Left colon (tissue), 2 donors: ENCODE data around the gene MAPK11. TPM values are rescaled to one million over a fixed set of nuclear protein-coding genes. Genes with fewer than 3 reads are reported as not detected.
A peak's percentile ranks its signal among the peaks of the same experiment; 100 is the strongest.

Source experiments
- ATAC-seq: fragments of 200-7000 bp; cut with Tn5 transposase; one replicate; pipeline ENCODE4 v1.9.1; 2020; ENCODE audit warnings: mild to moderate bottlenecking, moderate library complexity
- DNase-seq, 2 donors: peaks; one replicate each; pipeline ENCODE4 v3.0.0-alpha.2; 2020
- intact Hi-C, 2 donors: fragments of 100-400 bp; cut with DNase I in 1 of 2; cut with micrococcal nuclease in 1 of 2; formaldehyde crosslinking; loops; one replicate each; pipeline versions ENCODE4 v1.11.2 to v1.14.0; 2022; cut with DNase I, micrococcal nuclease
- total RNA-seq, 2 donors: library from RNA; stranded (reverse); fragmentation: NEBNext Ultra II Directional; extraction: Animal tissue kit (Norgen Biotek cat#: 25700); gene quantifications; one replicate each; pipeline ENCODE4 v1.2.1, GENCODE V29; 2021
- donor health status: DM: no; HTN: no; CAD: no.
- donor health status: DM: yes; HTN: yes; CAD: no.

The MAPK11 gene
- total RNA-seq, 2 donors from 2014 or later = 1.2 to 1.9 TPM

- intact Hi-C loops = no loop called here
- DNase-seq (no peak), ATAC-seq (no peak)
Measured at GRCh38 chr22:50246242-50247175, 23.7 kb downstream of the MAPK11 start.

- ATAC-seq (peak; percentile 45), DNase-seq (peak in 1 of 2 donors; percentile 49)
- intact Hi-C loops = no loop called here
Measured at GRCh38 chr22:50245214-50246072, 24.7 kb downstream of the MAPK11 start.

- DNase-seq (peak; percentile 92 to 97), ATAC-seq (peak; percentile 86)
- intact Hi-C loops = no loop called here
Measured at GRCh38 chr22:50244420-50245213, 25.6 kb downstream of the MAPK11 start, which contains the start of gene TUBGCP6. Gene TUBGCP6 (minus strand): TSS chr22:50245023. CDS start chr22:50244459, 564 bp downstream.

DNA sequence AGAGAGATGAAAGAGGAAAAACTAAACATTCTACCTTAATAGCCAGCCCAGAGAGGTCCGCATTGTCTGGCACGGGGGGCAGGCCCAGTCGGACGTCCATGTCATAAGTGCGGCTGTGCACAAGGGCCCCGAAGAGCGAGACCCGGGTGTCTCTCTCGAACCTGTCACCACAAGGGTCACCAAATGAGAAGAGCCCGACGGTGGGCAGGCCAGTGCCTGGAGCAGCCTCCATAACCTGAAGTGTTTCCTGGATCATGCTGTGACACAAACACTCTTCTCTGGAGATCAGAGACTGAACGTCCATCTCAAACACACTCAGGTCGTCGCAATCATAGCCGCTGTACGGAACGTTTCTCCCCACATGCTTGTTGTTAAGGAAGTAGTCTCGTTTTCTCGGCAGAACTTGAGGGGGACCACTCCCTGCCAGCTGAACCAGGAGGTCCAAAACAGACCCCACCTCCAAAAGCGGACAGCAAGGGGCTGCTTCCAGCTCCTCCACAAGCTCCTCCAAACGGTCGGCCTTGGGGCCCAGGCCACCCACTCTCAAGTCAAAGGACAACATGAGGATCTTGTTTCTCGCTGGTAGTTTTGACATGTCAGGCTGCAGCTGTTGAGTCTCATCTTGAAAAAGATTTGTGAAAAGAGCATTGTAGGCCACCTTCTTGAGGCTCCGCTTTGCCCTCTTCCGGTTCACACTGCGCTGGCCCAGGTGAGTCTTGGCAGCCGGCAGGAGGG, 26.3 kb downstream of the MAPK11 start:
- intact Hi-C loops = no loop called here
- ATAC-seq = peak; percentile 36
- no peak for DNase-seq

- no peak for DNase-seq
- no peak for ATAC-seq
- intact Hi-C loops = no loop called here
Measured at GRCh38 chr22:50242406-50242949, 27.7 kb downstream of the MAPK11 start.

GRCh38 chr22:50238755-50239154, 31.4 kb downstream of the MAPK11 start:
- ATAC-seq (no peak), DNase-seq (no peak)
- intact Hi-C loops = no loop called here

DNA sequence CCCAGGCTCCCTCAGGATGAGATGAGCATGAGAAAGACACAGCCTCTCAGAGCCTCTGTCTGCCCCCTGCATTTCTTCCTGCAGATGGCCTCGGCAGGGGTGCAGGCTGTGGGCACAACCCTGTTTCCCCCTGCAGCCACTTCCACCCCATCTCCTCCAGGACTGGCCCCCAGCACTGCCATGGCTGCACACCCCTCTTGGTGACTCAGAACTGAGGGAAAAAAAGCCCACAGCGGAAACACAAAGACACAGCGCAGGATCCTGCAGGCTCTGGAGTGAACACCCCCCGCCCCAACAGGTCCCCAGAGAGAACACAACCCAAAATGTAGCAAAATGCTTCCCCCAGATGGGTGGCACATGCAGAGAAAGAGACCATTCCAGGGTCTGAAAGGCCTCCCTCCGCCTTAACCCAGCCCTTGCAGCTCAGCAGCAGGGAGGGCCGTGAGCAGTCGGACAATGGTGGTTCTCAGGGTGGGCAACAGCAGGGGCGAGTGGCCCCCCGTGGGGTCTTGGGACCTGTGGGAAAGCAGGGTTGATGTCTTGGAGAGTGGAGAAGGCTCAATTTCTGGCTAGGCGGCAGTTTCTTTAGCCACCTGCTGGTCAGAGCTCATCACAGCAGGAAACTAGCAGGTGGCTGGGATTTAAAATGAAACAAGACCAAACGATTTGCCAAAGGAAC, 33.3 kb downstream of the MAPK11 start:
- ATAC-seq (peak; percentile 47), DNase-seq (no peak)
- intact Hi-C loops = no loop called here

GRCh38 chr22:50233223-50233622, 37.0 kb downstream of the MAPK11 start:
- intact Hi-C loops = no loop called here
- DNase-seq (no peak), ATAC-seq (no peak)

DNA sequence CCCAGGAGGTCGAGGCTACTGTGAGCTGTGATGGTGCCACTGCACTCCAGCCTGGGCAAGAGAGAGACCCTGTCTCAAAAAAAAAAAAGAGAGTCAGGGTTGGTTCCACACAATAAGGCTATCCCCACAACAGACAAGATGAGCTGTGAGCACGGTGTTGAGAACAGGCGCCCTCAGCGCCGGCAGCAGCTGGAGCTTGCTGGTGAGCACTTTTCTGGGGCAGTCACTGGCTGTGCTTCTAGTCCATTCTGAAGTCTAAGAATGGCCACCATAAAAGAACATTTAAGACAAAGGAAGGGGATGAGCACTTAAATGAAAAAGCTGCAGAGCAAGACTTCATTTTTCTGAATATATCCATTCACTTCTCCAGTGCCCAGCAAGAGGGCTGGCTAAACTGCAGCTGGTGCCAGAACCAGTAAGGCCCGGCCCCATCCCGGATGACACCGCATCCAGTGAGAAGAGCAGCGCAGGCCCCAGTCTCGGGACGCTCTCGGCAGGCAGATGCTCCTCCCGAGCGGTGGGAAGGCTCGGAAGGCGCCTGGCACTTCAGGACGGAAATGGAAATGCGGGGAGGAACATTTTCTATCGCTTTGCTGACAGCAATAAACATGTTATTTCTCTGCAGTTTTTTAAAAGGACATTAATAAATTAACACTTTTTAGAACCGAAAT, 37.6 kb downstream of the MAPK11 start:
- intact Hi-C loops = no loop called here
- ATAC-seq (no peak), DNase-seq (no peak)

DNA sequence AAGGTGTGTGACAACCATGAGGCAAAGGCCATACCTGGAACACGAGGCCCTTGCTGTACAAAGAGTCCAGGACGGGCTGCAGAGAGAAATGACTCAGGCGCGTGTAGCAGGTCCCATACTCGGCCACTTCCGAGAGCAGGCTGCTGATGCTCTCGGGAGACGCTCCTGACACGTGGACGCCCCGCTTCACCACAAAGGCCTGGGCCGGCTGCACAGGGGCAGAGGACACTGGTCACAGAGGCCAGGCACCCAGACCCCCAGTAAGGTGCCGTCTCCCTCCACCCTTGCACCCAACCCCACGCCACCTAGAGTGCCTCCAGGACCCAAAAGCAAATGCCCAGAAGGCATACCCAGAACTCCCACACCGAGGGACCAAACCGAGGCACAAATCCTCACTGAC, 40.8 kb downstream of the MAPK11 start:
- DNase-seq (no peak), ATAC-seq (no peak)
- intact Hi-C loops = no loop called here

DNA sequence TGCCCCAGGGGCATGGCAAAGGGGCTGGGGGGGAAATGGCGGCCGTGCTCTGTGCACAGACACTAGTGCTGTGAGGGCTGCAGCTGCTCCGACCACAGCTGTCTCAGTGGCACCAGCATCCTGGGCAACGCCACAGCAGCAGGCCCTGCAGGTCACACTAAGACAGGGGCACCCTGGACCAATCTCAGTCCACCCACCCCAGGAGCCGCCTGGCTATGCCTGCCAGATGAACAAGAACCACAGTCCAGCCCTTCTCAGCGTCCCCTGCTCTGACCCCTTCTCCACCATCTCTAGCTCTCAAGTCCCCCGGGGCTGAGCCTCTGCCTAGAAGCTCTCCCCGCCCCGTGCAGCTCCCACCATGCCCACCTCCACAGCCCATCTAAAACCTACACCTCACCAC, 41.8 kb downstream of the MAPK11 start:
- intact Hi-C loops = no loop called here
- ATAC-seq (no peak), DNase-seq (no peak)

GRCh38 chr22:50227579-50228215, 42.5 kb downstream of the MAPK11 start:
- intact Hi-C loops = no loop called here
- DNase-seq (no peak), ATAC-seq (no peak)

- no peak for DNase-seq
- intact Hi-C loops = no loop called here
- no peak for ATAC-seq
Measured at GRCh38 chr22:50226875-50227165, 43.4 kb downstream of the MAPK11 start.

- DNase-seq = no peak
- intact Hi-C loops = no loop called here
- no peak for ATAC-seq
Measured at GRCh38 chr22:50226063-50226874, 43.9 kb downstream of the MAPK11 start.

DNA sequence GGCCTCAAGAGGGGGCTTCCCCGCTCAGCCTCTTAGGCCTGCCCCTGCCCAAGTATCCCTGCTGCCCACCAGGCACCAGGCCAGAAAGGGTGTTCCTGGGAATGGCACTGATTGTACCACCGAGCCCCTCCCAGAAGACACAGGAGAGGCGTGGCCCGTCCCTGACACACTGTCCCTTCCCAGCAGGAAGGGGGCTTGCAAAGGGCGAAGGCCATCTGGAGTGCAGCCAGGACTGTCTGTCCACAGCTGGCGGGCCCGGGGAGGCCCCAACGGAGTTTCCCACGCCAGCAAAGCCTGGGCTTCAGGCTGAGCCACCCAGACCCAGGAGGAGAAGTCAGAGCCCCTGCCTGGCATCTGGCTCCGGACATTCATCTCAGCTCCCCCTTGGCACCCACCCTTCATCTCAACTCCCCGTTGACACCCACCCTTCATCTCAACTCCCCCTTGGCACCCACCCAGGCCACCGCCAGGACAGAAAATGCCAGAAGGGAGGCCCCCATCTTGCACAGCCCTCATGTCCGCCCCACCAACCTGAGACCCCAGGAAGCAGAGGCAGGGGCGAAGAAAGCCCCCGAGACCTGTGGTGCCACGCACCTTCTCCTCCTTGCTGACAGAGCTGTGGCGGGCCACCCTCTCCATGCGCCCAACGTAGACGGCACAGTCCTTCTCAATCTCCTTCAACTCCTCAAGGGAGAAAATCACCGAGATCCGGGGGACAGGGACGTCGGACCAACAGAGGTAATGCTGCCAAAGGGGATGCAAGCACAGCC, 44.8 kb downstream of the MAPK11 start:
- intact Hi-C loops = no loop called here
- DNase-seq = no peak
- peak; percentile 27 for ATAC-seq
